Ovary (tissue), 3 donors: ENCODE results near the gene SEPTIN3.

Experiments
- CTCF ChIP-seq, 3 donors: fragments of 450-650 bp in 2 of 3; fragments of 200-600 bp in 1 of 3; IDR thresholded peaks; one replicate each; pipeline versions ENCODE4 v1.5.1 to v1.8.0; 2016 to 2022; ENCODE audit warnings: antibody characterized with exemption in 3 of 3, mild to moderate bottlenecking in 1 of 3
- POLR2A ChIP-seq: fragments of 450-650 bp; IDR thresholded peaks from one replicate; pipeline ENCODE4 v1.6.1; 2017; ENCODE audit warnings: antibody characterized with exemption, mild to moderate bottlenecking, moderate library complexity
- donor health status: DM: no; HTN: no; CAD: no.

- no peak for TF ChIP-seq CTCF (IDR thresholded peaks at IDR 0.05)
- no peak for TF ChIP-seq POLR2A
Observed at GRCh38 chr22:41991111-41991510, 21.9 kb downstream of the SEPTIN3 start.
